Suprapubic skin (tissue), 4 donors: ENCODE results near the gene PRKAG2. TPM values are rescaled to one million over a fixed set of nuclear protein-coding genes. Genes with fewer than 3 reads are reported as not detected.
A peak's percentile ranks its signal among the peaks of the same experiment; 100 is the strongest.

ENCODE experiments used
- DNase-seq, 2 donors: peaks; one replicate each; pipeline ENCODE4 v3.0.0-alpha.2; 2019; ENCODE audit warnings: low spot score in 2 of 2
- H3K27ac ChIP-seq: fragments of 200-600 bp; sonication (generic); one replicate; pipeline ENCODE4 v1.5.1; 2019
- H3K27me3 ChIP-seq: fragments of 200-600 bp; sonication (generic); one replicate; pipeline ENCODE4 v1.5.1; 2019
- H3K36me3 ChIP-seq: fragments of 200-600 bp; sonication (generic); one replicate; pipeline ENCODE4 v1.5.1; 2019
- H3K4me1 ChIP-seq: fragments of 200-600 bp; sonication (generic); one replicate; pipeline ENCODE4 v1.5.1; 2019
- H3K4me3 ChIP-seq: fragments of 200-600 bp; sonication (generic); one replicate; pipeline ENCODE4 v1.5.1; 2019; ENCODE audit warnings: mild to moderate bottlenecking
- H3K9me3 ChIP-seq: fragments of 200-600 bp; sonication (generic); one replicate; pipeline ENCODE4 v1.5.1; 2019
- CTCF ChIP-seq, 2 donors: fragments of 200-600 bp in 1 of 2; fragments of 450-650 bp in 1 of 2; sonication (generic) in 1 of 2; IDR thresholded peaks; one replicate each; pipeline ENCODE4 v1.5.1; 2016 to 2019; ENCODE audit warnings: antibody characterized with exemption in 2 of 2, mild to moderate bottlenecking in 1 of 2, moderate library complexity in 1 of 2
- EP300 ChIP-seq: sonication (generic); formaldehyde crosslinking; IDR thresholded peaks from one replicate; pipeline ENCODE4 v1.6.1; 2017; ENCODE audit warnings: antibody characterized with exemption
- POLR2A ChIP-seq, 2 donors: fragments of 450-650 bp; IDR thresholded peaks; one replicate each; pipeline ENCODE4 v1.6.1; 2017; ENCODE audit warnings: antibody characterized with exemption in 2 of 2, mild to moderate bottlenecking in 2 of 2, moderate library complexity in 2 of 2
- POLR2AphosphoS5 ChIP-seq, 3 donors: sonication (generic); formaldehyde crosslinking; IDR thresholded peaks; one replicate each; pipeline ENCODE4 v1.6.1; 2017; ENCODE audit warnings: antibody characterized with exemption in 3 of 3
- WGBS: methylation state at CpG from one replicate; pipeline ENCODE4 v1.1.5; 2018; 5-methylcytosine and 5-hydroxymethylcytosine counted together
- total RNA-seq, 4 donors: library from RNA; depleted of rRNA; stranded (reverse); fragments of >200 nt; gene quantifications; one replicate each; pipeline ENCODE4 v1.1.0, GENCODE V29; 2016

Gene PRKAG2
- total RNA-seq, 4 donors from 2014 or later, result 16.5 to 40.0 (median 17.3) TPM

- DNase-seq, result peak in 1 of 2 donors; percentile 24
- 90% methylated on average over 13 of the region's 13 CpGs for WGBS
- TF ChIP-seq CTCF (IDR thresholded peaks at IDR 0.05), result no peak
- TF ChIP-seq EP300, result no peak
- TF ChIP-seq POLR2A (IDR thresholded peaks at IDR 0.05), result no peak
- TF ChIP-seq POLR2AphosphoS5 (IDR thresholded peaks at IDR 0.05), result no peak
- Histone ChIP-seq H3K36me3 (peaks cover 8% of the 10 kb centered on the region), H3K9me3 (no peaks in the 10 kb centered on the region), H3K27me3 (no peaks in the 10 kb centered on the region), H3K27ac (no peak overlapping the region), H3K4me3 (no peak overlapping the region), H3K4me1 (peaks cover 6% of the 10 kb centered on the region)
These were observed 213.4 kb downstream of the PRKAG2 start for GRCh38 chr7:151663382-151664100.

- H3K9me3 ChIP-seq, result no peaks in the 10 kb centered on the region
- H3K4me1 ChIP-seq, result peaks cover 6% of the 10 kb centered on the region
- H3K27ac ChIP-seq, result no peak overlapping the region
- no peak overlapping the region for H3K4me3 ChIP-seq
- 72% methylated on average over 7 of the region's 7 CpGs for WGBS
- H3K36me3 ChIP-seq, result no peaks in the 10 kb centered on the region
- no peak for TF ChIP-seq CTCF (IDR thresholded peaks at IDR 0.05)
- TF ChIP-seq EP300, result no peak
- no peak for TF ChIP-seq POLR2A (IDR thresholded peaks at IDR 0.05)
- no peak for TF ChIP-seq POLR2AphosphoS5 (IDR thresholded peaks at IDR 0.05)
- peak in 1 of 2 donors; percentile 28 for DNase-seq
- no peaks in the 10 kb centered on the region for H3K27me3 ChIP-seq
These were observed 214.6 kb downstream of the PRKAG2 start for GRCh38 chr7:151662251-151662826.

GRCh38 chr7:151661587-151661986, 215.3 kb downstream of the PRKAG2 start:
- WGBS, result 97% methylated on average over 9 of the region's 9 CpGs
- Histone ChIP-seq H3K27ac (no peak overlapping the region), H3K4me1 (peaks cover 6% of the 10 kb centered on the region), H3K27me3 (no peaks in the 10 kb centered on the region), H3K9me3 (no peaks in the 10 kb centered on the region), H3K36me3 (no peaks in the 10 kb centered on the region), H3K4me3 (no peak overlapping the region)
- peak in 1 of 2 donors; percentile 6 for DNase-seq
- TF ChIP-seq CTCF (IDR thresholded peaks at IDR 0.05) (no peak), POLR2AphosphoS5 (IDR thresholded peaks at IDR 0.05) (no peak), EP300 (no peak), POLR2A (IDR thresholded peaks at IDR 0.05) (no peak)

- Histone ChIP-seq H3K9me3 (no peaks in the 10 kb centered on the region), H3K27me3 (no peaks in the 10 kb centered on the region), H3K4me1 (no peaks in the 10 kb centered on the region), H3K27ac (no peak overlapping the region), H3K36me3 (no peaks in the 10 kb centered on the region), H3K4me3 (no peak overlapping the region)
- 91% methylated on average over 5 of the region's 5 CpGs for WGBS
- DNase-seq, result no peak
- TF ChIP-seq POLR2A (IDR thresholded peaks at IDR 0.05) (no peak), CTCF (IDR thresholded peaks at IDR 0.05) (no peak), EP300 (no peak), POLR2AphosphoS5 (IDR thresholded peaks at IDR 0.05) (no peak)
These were observed 216.8 kb downstream of the PRKAG2 start for GRCh38 chr7:151660141-151660540.

- no peak overlapping the region for H3K27ac ChIP-seq
- 92% methylated on average over 4 of the region's 4 CpGs for WGBS
- TF ChIP-seq CTCF (IDR thresholded peaks at IDR 0.05) (no peak), POLR2A (IDR thresholded peaks at IDR 0.05) (no peak), POLR2AphosphoS5 (IDR thresholded peaks at IDR 0.05) (no peak), EP300 (no peak)
- no peaks in the 10 kb centered on the region for H3K36me3 ChIP-seq
- no peaks in the 10 kb centered on the region for H3K4me1 ChIP-seq
- DNase-seq, result peak in 1 of 2 donors; percentile 4
- H3K4me3 ChIP-seq, result no peak overlapping the region
- H3K9me3 ChIP-seq, result no peaks in the 10 kb centered on the region
- H3K27me3 ChIP-seq, result no peaks in the 10 kb centered on the region
These were observed 217.7 kb downstream of the PRKAG2 start for GRCh38 chr7:151659219-151659618.
